HEK293 (cell line): ENCODE data around the gene NAT14.

Experiments
- CTCF ChIA-PET: fragments of 350-600 bp; formaldehyde crosslinking; extraction: SDS; loops from one replicate; lab custom pipeline; 2021; ENCODE audit warnings: antibody characterized with exemption; lab: Yijun Ruan, JAX
- POLR2A ChIA-PET: fragments of 300-600 bp; formaldehyde crosslinking; extraction: SDS; loops from one replicate; lab custom pipeline; 2020; ENCODE audit warnings: antibody characterized with exemption, inconsistent platforms; lab: Yijun Ruan, JAX
- H3K27ac ChIP-seq: fragments of 200-500 bp; sonication (Bioruptor generic); 2 replicates; pipeline ENCODE4 v1.5.1; 2014; ENCODE audit warnings: low read depth, low read length, control low read depth, inconsistent platforms; ENCODE audit errors: extremely low read depth
- H3K36me3 ChIP-seq, 2 experiments: fragments of 200-500 bp in 1 of 2; sonication (Bioruptor generic) in 1 of 2; 1 replicate in 1 of 2; 2 replicates in 1 of 2; pipeline ENCODE4 v1.5.1; 2014 to 2017; ENCODE audit warnings: inconsistent platforms in 2 of 2, low read length in 2 of 2; ENCODE audit not compliant: control insufficient read depth in 2 of 2, insufficient read depth in 1 of 2
- H3K4me1 ChIP-seq: fragments of 200-500 bp; sonication (Bioruptor generic); 2 replicates; pipeline ENCODE4 v1.5.1; 2014; ENCODE audit warnings: mild to moderate bottlenecking, low read length, inconsistent platforms; ENCODE audit not compliant: control insufficient read depth, insufficient read depth
- H3K4me3 ChIP-seq: 2 replicates; pipeline ENCODE4 v1.5.1; 2011; ENCODE audit warnings: low read depth, mild to moderate bottlenecking, control low read depth, low read length, moderate library complexity
- H3K9me3 ChIP-seq: fragments of 200-500 bp; sonication (Bioruptor generic); 2 replicates; pipeline ENCODE4 v1.5.1; 2014; ENCODE audit warnings: low read depth, low read length, inconsistent platforms; ENCODE audit not compliant: control insufficient read depth, insufficient read depth
- BCL11A ChIP-seq: fragments of 450-650 bp; formaldehyde crosslinking; IDR thresholded peaks from 2 replicates; pipeline ENCODE4 v1.5.1; 2016; ENCODE audit warnings: low read depth, missing biosample characterization, missing genetic modification characterization
- GFI1B ChIP-seq: fragments of 450-650 bp; formaldehyde crosslinking; IDR thresholded peaks from 2 replicates; pipeline ENCODE4 v1.5.1; 2016; ENCODE audit warnings: missing biosample characterization, missing genetic modification characterization
- GLI4 ChIP-seq: fragments of 450-650 bp; formaldehyde crosslinking; IDR thresholded peaks from 2 replicates; pipeline ENCODE4 v1.5.1; 2016; ENCODE audit warnings: missing biosample characterization, missing genetic modification characterization
- KLF1 ChIP-seq: fragments of 450-650 bp; formaldehyde crosslinking; IDR thresholded peaks from 2 replicates; pipeline ENCODE4 v1.5.1; 2016; ENCODE audit warnings: missing biosample characterization, missing genetic modification characterization
- KLF7 ChIP-seq: fragments of 450-650 bp; formaldehyde crosslinking; IDR thresholded peaks from 2 replicates; pipeline ENCODE4 v1.5.1; 2016; ENCODE audit warnings: missing biosample characterization, missing genetic modification characterization, borderline replicate concordance
- KLF8 ChIP-seq: fragments of 450-650 bp; formaldehyde crosslinking; IDR thresholded peaks from 2 replicates; pipeline ENCODE4 v1.5.1; 2016; ENCODE audit warnings: missing biosample characterization, missing genetic modification characterization
- KLF9 ChIP-seq: fragments of 450-650 bp; formaldehyde crosslinking; IDR thresholded peaks from 2 replicates; pipeline ENCODE4 v1.5.1; 2016; ENCODE audit warnings: missing biosample characterization, missing genetic modification characterization, low read depth
- OSR2 ChIP-seq: fragments of 450-650 bp; formaldehyde crosslinking; IDR thresholded peaks from 2 replicates; pipeline ENCODE4 v1.5.1; 2016; ENCODE audit warnings: missing biosample characterization, missing genetic modification characterization
- SP2 ChIP-seq: fragments of 450-650 bp; formaldehyde crosslinking; IDR thresholded peaks from 2 replicates; pipeline ENCODE4 v1.5.1; 2016; ENCODE audit warnings: missing biosample characterization, missing genetic modification characterization
- SP3 ChIP-seq: fragments of 450-650 bp; formaldehyde crosslinking; IDR thresholded peaks from 2 replicates; pipeline ENCODE4 v1.5.1; 2016; ENCODE audit warnings: missing biosample characterization, missing genetic modification characterization
- ZNF174 ChIP-seq: fragments of 450-650 bp; formaldehyde crosslinking; IDR thresholded peaks from 2 replicates; pipeline ENCODE4 v1.5.0; 2017; ENCODE audit warnings: missing biosample characterization, mild to moderate bottlenecking, missing genetic modification characterization
- ZNF335 ChIP-seq: fragments of 450-650 bp; formaldehyde crosslinking; conservative IDR thresholded peaks from 2 replicates; pipeline ENCODE4 v1.5.1; 2016; ENCODE audit warnings: missing biosample characterization, missing genetic modification characterization
- ZNF37A ChIP-seq: fragments of 450-650 bp; IDR thresholded peaks from 2 replicates; pipeline ENCODE4 v1.5.1; 2018; ENCODE audit warnings: missing biosample characterization, missing genetic modification characterization
- ZNF404 ChIP-seq: fragments of 450-650 bp; formaldehyde crosslinking; IDR thresholded peaks from 2 replicates; pipeline ENCODE4 v1.5.1; 2017; ENCODE audit warnings: missing biosample characterization, missing genetic modification characterization
- ZNF660 ChIP-seq: fragments of 450-650 bp; IDR thresholded peaks from 2 replicates; pipeline ENCODE4 v1.5.1; 2018; ENCODE audit warnings: missing biosample characterization, mild to moderate bottlenecking, missing genetic modification characterization
- ZNF664 ChIP-seq: fragments of 450-650 bp; formaldehyde crosslinking; IDR thresholded peaks from 2 replicates; pipeline ENCODE4 v1.5.1; 2016; ENCODE audit warnings: missing biosample characterization, missing genetic modification characterization
- ZNF707 ChIP-seq: fragments of 450-650 bp; formaldehyde crosslinking; IDR thresholded peaks from 2 replicates; pipeline ENCODE4 v1.5.1; 2016; ENCODE audit warnings: missing biosample characterization, missing genetic modification characterization
- ZNF776 ChIP-seq: fragments of 450-650 bp; formaldehyde crosslinking; IDR thresholded peaks from 2 replicates; pipeline ENCODE4 v1.5.0; 2017; ENCODE audit warnings: missing biosample characterization, missing genetic modification characterization, borderline replicate concordance
- ZNF785 ChIP-seq: fragments of 450-650 bp; formaldehyde crosslinking; IDR thresholded peaks from 2 replicates; pipeline ENCODE4 v1.5.1; 2016; ENCODE audit warnings: missing biosample characterization, missing genetic modification characterization
- ZNF843 ChIP-seq: fragments of 450-650 bp; formaldehyde crosslinking; IDR thresholded peaks from 2 replicates; pipeline ENCODE4 v1.5.1; 2016; ENCODE audit warnings: missing biosample characterization, missing genetic modification characterization
- ZSCAN30 ChIP-seq: fragments of 450-650 bp; IDR thresholded peaks from 2 replicates; pipeline ENCODE4 v1.5.1; 2018; ENCODE audit warnings: missing biosample characterization, mild to moderate bottlenecking, missing genetic modification characterization, moderate library complexity
- TF ChIP-seq, protein P1 (sequence below): fragments of 450-650 bp; formaldehyde crosslinking; IDR thresholded peaks from 2 replicates; pipeline ENCODE4 v1.5.1; 2017; ENCODE audit warnings: missing biosample characterization, missing genetic modification characterization
- TF ChIP-seq, protein P2 (sequence below): fragments of 450-650 bp; formaldehyde crosslinking; IDR thresholded peaks from 2 replicates; pipeline ENCODE4; 2016; ENCODE audit warnings: missing biosample characterization, missing genetic modification characterization
- TF ChIP-seq, protein P3 (sequence below): fragments of 450-650 bp; formaldehyde crosslinking; IDR thresholded peaks from 2 replicates; pipeline ENCODE4 v1.5.1; 2017; ENCODE audit warnings: missing biosample characterization, missing genetic modification characterization
- TF ChIP-seq, protein P4 (sequence below): fragments of 450-650 bp; formaldehyde crosslinking; IDR thresholded peaks from 2 replicates; pipeline ENCODE4 v1.5.1; 2016; ENCODE audit warnings: missing biosample characterization, missing genetic modification characterization

NAT14 gene

DNA sequence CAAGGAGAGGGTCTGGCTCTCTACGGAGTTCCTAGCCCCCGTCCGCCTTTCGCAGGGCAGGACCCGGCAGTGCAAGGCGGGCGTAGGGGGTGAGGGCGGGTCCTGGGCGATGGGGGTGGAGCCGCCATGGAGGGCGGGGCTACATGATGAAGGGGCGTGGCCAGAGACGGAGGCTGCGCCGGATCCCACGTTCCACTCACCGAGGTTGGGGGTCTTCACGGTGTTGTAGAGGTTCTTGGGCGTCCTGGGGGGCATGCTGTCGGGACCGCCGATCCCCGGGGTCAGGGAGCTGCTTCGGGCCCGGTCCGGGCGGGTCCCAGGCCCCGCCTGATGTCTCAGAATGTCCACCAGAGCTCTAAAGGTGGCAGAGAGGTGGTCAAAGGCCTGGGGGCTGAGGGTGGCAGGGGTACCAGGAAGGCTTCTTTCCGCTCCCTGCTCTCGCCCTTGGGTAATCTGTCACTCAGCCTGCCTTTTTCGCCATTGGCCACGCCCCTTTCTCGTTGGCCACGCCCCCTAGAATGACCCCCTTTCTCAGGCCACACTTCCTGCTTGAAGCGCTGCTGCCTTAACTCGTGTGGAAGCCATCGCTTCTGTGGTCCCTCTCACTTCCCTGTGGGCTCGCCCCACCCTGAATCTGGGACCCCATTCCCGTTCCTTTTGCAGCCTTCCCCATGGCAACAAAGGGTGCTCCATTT, 44.4 kb upstream of the NAT14 start (continued):
- TF ChIP-seq ZNF174 (tag by site-specific recombination) (no peak), ZNF660 (tag by site-specific recombination) (no peak), SP3 (tag by site-specific recombination) (peak; percentile 47; the same call in 1 of the 2 replicates), ZNF785 (tag by site-specific recombination) (no peak), SP2 (tag by site-specific recombination) (peak; percentile 51), KLF8 (tag by site-specific recombination) (0 out of 2 replicates have a peak, but pooled peaks have one; percentile 17), ZNF707 (tag by site-specific recombination) (no peak), KLF1 (peak; percentile 29; the same call in 1 of the 2 replicates), KLF9 (peak; percentile 88)
- TF ChIP-seq, protein P1, sequence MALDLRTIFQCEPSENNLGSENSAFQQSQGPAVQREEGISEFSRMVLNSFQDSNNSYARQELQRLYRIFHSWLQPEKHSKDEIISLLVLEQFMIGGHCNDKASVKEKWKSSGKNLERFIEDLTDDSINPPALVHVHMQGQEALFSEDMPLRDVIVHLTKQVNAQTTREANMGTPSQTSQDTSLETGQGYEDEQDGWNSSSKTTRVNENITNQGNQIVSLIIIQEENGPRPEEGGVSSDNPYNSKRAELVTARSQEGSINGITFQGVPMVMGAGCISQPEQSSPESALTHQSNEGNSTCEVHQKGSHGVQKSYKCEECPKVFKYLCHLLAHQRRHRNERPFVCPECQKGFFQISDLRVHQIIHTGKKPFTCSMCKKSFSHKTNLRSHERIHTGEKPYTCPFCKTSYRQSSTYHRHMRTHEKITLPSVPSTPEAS (tag by site-specific recombination), result no peak

DNA sequence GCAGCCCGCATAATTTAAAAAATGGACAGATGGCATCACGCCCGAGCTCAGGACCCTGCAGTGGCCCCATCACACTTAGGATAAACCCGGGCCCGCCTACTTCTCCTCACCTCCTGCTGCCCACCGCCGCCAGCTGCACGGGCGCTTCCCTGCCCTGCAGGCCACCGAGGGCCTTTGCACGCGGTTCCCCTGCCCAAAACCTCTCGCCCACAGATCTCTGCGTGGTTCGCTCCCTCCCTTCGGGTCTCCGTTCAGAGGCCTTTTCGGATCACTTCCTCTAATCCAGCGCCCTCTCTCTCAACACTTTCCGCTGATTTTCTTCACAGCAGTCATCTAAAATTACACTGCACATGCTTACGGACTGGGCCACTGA, 43.7 kb upstream of the NAT14 start:
- CTCF ChIA-PET, result interaction anchor here (0.7 to 1.7 kb wide), 3 partner anchors 26 to 1313 kb away, joined by 3 to 5 read pairs (median 3); no protein-coding TSS in a partner anchor
- H3K27ac ChIP-seq, result no peak overlapping the region
- no peaks in the 10 kb centered on the region for H3K36me3 ChIP-seq
- peaks cover 3% of the 10 kb centered on the region; the same call in 1 of the 2 replicates for H3K4me1 ChIP-seq
- H3K4me3 ChIP-seq, result no peak overlapping the region
- POLR2A ChIA-PET, result no interaction called here
- H3K9me3 ChIP-seq, result no peaks in the 10 kb centered on the region
- TF ChIP-seq, protein P2, sequence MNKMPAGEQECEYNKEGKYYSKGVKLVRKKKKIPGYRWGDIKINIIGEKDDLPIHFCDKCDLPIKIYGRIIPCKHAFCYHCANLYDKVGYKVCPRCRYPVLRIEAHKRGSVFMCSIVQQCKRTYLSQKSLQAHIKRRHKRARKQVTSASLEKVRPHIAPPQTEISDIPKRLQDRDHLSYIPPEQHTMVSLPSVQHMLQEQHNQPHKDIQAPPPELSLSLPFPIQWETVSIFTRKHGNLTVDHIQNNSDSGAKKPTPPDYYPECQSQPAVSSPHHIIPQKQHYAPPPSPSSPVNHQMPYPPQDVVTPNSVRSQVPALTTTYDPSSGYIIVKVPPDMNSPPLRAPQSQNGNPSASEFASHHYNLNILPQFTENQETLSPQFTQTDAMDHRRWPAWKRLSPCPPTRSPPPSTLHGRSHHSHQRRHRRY (tag by site-specific recombination), result no peak
- TF ChIP-seq, protein P3, sequence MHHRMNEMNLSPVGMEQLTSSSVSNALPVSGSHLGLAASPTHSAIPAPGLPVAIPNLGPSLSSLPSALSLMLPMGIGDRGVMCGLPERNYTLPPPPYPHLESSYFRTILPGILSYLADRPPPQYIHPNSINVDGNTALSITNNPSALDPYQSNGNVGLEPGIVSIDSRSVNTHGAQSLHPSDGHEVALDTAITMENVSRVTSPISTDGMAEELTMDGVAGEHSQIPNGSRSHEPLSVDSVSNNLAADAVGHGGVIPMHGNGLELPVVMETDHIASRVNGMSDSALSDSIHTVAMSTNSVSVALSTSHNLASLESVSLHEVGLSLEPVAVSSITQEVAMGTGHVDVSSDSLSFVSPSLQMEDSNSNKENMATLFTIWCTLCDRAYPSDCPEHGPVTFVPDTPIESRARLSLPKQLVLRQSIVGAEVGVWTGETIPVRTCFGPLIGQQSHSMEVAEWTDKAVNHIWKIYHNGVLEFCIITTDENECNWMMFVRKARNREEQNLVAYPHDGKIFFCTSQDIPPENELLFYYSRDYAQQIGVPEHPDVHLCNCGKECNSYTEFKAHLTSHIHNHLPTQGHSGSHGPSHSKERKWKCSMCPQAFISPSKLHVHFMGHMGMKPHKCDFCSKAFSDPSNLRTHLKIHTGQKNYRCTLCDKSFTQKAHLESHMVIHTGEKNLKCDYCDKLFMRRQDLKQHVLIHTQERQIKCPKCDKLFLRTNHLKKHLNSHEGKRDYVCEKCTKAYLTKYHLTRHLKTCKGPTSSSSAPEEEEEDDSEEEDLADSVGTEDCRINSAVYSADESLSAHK (tag by site-specific recombination), result no peak
- TF ChIP-seq BCL11A (tag by site-specific recombination) (no peak), ZNF776 (tag by site-specific recombination) (no peak), OSR2 (tag by site-specific recombination) (no peak), ZNF174 (tag by site-specific recombination) (no peak), ZNF37A (tag by site-specific recombination) (no peak), ZNF335 (tag by site-specific recombination) (no peak), ZSCAN30 (no peak), ZNF843 (tag by site-specific recombination) (no peak), ZNF404 (no peak), KLF7 (tag by site-specific recombination) (no peak), GFI1B (no peak), GLI4 (tag by site-specific recombination) (no peak), ZNF664 (tag by site-specific recombination) (no peak)
- TF ChIP-seq, protein P4, sequence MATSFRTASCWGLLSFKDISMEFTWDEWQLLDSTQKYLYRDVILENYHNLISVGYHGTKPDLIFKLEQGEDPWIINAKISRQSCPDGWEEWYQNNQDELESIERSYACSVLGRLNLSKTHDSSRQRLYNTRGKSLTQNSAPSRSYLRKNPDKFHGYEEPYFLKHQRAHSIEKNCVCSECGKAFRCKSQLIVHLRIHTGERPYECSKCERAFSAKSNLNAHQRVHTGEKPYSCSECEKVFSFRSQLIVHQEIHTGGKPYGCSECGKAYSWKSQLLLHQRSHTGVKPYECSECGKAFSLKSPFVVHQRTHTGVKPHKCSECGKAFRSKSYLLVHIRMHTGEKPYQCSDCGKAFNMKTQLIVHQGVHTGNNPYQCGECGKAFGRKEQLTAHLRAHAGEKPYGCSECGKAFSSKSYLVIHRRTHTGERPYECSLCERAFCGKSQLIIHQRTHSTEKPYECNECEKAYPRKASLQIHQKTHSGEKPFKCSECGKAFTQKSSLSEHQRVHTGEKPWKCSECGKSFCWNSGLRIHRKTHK, result no peak
- TF ChIP-seq, all 188 proteins: peak for 0
